ENCODE data around the gene MRPS12.

- no peak for TF ChIP-seq JAZF1 (CRISPR knock-in tag; IDR thresholded peaks at IDR 0.05)
- no peak for TF ChIP-seq GRHL2 (CRISPR knock-in tag; IDR thresholded peaks at IDR 0.05; ENCODE audit: insufficient replicate concordance, severe bottlenecking)
- TF ChIP-seq CREM (CRISPR knock-in tag; IDR thresholded peaks at IDR 0.05), result no peak
- TF ChIP-seq E2F5 (CRISPR knock-in tag; IDR thresholded peaks at IDR 0.05), result no peak
- no peak for TF ChIP-seq USF2 (CRISPR knock-in tag; IDR thresholded peaks at IDR 0.05)
- TF ChIP-seq ATF3 (CRISPR knock-in tag; conservative IDR thresholded peaks at IDR 0.05), result no peak
- no peak for TF ChIP-seq MAX (CRISPR knock-in tag; IDR thresholded peaks at IDR 0.05)
- TF ChIP-seq, protein P1, sequence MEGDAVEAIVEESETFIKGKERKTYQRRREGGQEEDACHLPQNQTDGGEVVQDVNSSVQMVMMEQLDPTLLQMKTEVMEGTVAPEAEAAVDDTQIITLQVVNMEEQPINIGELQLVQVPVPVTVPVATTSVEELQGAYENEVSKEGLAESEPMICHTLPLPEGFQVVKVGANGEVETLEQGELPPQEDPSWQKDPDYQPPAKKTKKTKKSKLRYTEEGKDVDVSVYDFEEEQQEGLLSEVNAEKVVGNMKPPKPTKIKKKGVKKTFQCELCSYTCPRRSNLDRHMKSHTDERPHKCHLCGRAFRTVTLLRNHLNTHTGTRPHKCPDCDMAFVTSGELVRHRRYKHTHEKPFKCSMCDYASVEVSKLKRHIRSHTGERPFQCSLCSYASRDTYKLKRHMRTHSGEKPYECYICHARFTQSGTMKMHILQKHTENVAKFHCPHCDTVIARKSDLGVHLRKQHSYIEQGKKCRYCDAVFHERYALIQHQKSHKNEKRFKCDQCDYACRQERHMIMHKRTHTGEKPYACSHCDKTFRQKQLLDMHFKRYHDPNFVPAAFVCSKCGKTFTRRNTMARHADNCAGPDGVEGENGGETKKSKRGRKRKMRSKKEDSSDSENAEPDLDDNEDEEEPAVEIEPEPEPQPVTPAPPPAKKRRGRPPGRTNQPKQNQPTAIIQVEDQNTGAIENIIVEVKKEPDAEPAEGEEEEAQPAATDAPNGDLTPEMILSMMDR (IDR thresholded peaks at IDR 0.05), result no peak
- TF ChIP-seq TCF7 (CRISPR knock-in tag; IDR thresholded peaks at IDR 0.05; ENCODE audit: low read depth), result no peak
Measured at GRCh38 chr19:38904581-38905539, 25.9 kb upstream of the MRPS12 start.

All from WTC11 (cell line).